HL-60 (cell line): Measurements from ENCODE around the gene RTN4RL1.

Experiments used
- CTCF ChIP-seq: IDR thresholded peaks from one replicate; pipeline ENCODE4 v1.5.1; 2011; ENCODE audit warnings: low read length, control low read depth, inconsistent platforms; ENCODE audit not compliant: insufficient read depth
- POLR2AphosphoS5 ChIP-seq: IDR thresholded peaks from 2 replicates; pipeline ENCODE4 v1.6.1; 2012; ENCODE audit warnings: low read depth
- REST ChIP-seq: IDR thresholded peaks from 2 replicates; pipeline ENCODE4 v1.6.1; 2012; ENCODE audit warnings: low read depth; ENCODE audit not compliant: insufficient replicate concordance

GRCh38 chr17:1898872-1899271, 126.3 kb downstream of the RTN4RL1 start:
- TF ChIP-seq CTCF (no peak), POLR2AphosphoS5 (no peak), REST (no peak)
